Measurements from ENCODE around the gene FLNA. TPM values are rescaled to one million over a fixed set of nuclear protein-coding genes. Genes with fewer than 3 reads are reported as not detected.
A peak's percentile ranks its signal among the peaks of the same experiment; 100 is the strongest.
"Not testable (repeated sequence)": the region's sequence is repeated elsewhere in the genome, so short reads cannot be mapped to it uniquely, and the experiment has no call there.

FLNA gene
- 76.6 TPM for total RNA-seq

DNA sequence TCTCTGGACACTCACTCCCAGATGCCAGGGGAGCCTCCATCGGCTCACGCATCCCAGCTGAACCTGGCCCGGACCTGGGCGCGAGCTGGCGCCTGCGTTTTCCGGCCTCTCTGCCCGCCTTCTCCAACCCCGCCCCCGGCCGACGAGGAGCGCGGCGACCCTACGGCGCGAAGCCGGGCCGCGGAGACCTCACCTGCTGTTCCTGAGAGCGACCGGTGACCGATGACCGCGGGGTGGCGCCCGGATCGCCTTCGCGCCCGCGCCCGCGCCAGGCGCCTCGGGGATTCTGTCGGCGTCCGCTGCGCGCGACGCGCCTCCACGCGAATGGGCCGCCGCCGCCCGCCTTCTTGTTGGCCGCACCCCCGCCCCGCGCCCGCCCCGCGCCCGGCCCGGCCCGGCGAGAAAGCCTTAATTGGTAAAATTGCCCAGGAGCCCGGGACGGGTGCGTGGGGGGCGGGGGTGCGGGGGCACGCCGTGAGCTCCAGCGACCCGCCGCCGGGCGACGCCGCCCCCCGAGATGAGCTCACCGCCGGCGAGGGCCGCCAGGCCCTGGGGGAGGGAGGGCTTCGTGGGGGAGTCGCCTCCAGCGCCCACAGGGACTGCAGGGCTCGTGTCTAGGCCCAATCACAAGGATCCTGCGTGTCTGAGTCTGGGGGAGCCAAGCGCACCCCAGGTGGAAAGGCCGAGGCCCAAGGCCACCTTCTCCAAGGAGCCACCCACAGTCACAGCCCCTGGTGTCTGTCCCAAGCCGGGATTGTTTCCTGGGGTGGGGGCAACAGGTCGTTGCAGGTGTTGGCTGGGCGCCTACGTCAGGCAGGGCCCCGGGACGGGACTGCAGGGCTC lies at the start of gene FLNA:
FLNA (minus strand) TSS at position 322 of the 843 bp plus-strand sequence. CDS start 3,389 bp downstream, outside the sequence.
- DNase-seq (ENCODE audit: low spot score) (no peak), ATAC-seq (no peak)

GRCh38 chrX:154420402-154420756 lies 45.9 kb upstream of the FLNA start:
- DNase-seq (ENCODE audit: low spot score) (no peak), ATAC-seq (no peak)

DNA sequence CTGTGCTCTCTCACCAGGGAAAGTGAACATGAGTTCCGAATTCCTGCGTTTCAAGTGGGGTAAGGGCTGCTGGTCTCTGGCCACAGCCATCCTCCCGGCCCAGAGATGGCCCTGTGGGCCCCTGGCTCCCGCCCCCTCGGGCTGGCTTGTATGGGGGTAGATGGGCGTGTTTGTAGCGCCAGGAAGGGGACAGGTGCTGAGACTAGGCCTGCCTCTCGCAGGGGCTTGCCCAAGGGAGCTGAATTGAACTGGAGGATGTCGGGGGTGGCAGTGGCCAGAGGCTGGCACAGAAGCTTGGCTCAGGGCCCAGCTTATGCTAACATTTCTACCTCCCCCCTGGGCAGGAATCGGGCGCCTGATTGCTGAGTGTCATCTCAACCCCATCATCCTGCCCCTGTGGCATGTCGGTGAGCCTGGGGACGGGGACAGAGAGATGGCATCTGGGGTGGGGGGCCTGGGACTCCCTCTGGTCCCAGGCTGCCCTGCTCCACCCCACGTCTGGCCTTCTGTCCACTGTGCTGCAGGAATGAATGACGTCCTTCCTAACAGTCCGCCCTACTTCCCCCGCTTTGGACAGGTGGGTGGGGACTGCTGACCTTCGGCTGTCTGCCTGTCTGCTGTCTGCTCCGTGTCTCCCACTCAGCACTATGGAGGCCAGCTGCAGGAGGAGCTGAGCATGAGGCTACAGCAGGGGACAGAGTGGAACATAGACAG lies 45.4 kb upstream of the FLNA start:
- ATAC-seq, result peak; percentile 33
- no peak for DNase-seq (ENCODE audit: low spot score)

GRCh38 chrX:154419189-154419588 lies 44.8 kb upstream of the FLNA start:
- ATAC-seq, result no peak

GRCh38 chrX:154417157-154417556 lies 42.7 kb upstream of the FLNA start:
- no peak for ATAC-seq
- no peak for DNase-seq (ENCODE audit: low spot score)

More at GRCh38 chrX:154419189-154419588, 44.8 kb upstream of the FLNA start:
- no peak for DNase-seq (ENCODE audit: low spot score)

DNA sequence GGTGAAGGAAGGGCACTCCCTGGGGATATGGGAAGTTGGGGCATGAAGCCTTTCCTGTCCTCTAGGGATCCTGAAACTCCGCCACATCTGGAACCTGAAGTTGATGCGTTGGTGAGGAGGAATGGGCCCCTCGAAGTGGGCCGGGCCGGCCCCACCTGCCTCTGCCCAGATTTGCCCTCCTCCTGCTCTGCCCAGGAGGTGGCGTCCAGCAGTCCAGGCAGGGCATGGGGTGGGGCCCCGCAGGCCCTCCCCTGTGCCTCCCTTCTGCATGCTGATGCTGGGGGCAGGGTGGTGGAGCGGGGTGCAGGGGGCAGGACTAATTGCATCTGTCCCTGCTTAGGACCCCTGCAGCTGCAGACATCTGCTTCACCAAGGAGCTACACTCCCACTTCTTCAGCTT lies 38.7 kb upstream of the FLNA start:
- no peak for ATAC-seq
- DNase-seq (ENCODE audit: low spot score), result no peak

DNA sequence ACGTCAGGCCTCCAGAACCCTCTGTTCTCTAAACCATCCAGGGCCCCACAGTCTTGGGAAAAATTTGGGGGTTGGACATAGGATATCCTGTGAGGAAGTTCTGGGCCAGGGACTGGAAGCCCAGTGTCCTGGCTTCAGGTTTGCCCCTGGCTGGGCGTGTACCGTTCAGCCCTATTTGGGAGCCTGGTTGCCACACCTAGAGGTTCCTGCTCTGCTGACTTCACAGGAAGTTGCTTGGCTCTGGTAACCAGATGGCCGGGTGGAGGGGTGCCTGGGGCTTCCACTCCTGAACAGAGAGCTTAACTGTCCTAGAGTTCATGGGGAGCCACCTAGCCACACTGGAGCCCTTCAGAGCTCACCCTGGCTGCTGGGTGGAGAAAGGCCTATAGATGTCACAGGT lies 38.0 kb upstream of the FLNA start:
- ATAC-seq (no peak), DNase-seq (ENCODE audit: low spot score) (no peak)

DNA sequence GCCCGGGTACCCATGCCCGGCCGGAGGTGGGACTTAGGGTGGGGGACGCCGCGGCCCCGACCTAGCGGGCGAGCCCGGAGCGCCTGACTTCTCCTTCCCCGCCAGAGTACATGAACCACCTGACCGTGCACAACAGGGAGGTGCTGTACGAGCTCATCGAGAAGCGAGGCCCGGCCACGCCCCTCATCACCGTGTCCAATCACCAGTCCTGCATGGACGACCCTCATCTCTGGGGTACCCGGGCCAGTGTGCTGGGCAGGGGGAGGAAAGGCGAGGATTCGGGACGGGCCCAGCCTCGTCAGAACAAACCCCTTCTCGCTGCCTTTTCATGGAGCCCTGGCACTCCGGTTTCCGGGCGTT lies 37.5 kb upstream of the FLNA start:
- ATAC-seq (peak; percentile 89), DNase-seq (ENCODE audit: low spot score) (peak; percentile 68)

GRCh38 chrX:154409222-154409871 lies 34.9 kb upstream of the FLNA start, which contains the start of gene DNASE1L1:
TSS of gene DNASE1L1 (minus strand) at chrX:154409254. CDS start at chrX:154405568, 3,686 bp downstream.
- peak; percentile 36 for ATAC-seq
- DNase-seq (ENCODE audit: low spot score), result peak; percentile 60

- ATAC-seq, result no peak
- DNase-seq (ENCODE audit: low spot score), result no peak
Measured at GRCh38 chrX:154408659-154409221, 34.3 kb upstream of the FLNA start.

- DNase-seq (ENCODE audit: low spot score) (no peak), ATAC-seq (no peak)
Measured at GRCh38 chrX:154404625-154405192, 30.3 kb upstream of the FLNA start.

- ATAC-seq, result no peak
- no peak for DNase-seq (ENCODE audit: low spot score)
Measured at GRCh38 chrX:154403858-154404257, 29.4 kb upstream of the FLNA start.

- ATAC-seq (no peak), DNase-seq (ENCODE audit: low spot score) (no peak)
Measured at GRCh38 chrX:154403192-154403591, 28.8 kb upstream of the FLNA start.

- DNase-seq (ENCODE audit: low spot score) (no peak), ATAC-seq (no peak)
Measured at GRCh38 chrX:154402622-154403127, 28.2 kb upstream of the FLNA start.

DNA sequence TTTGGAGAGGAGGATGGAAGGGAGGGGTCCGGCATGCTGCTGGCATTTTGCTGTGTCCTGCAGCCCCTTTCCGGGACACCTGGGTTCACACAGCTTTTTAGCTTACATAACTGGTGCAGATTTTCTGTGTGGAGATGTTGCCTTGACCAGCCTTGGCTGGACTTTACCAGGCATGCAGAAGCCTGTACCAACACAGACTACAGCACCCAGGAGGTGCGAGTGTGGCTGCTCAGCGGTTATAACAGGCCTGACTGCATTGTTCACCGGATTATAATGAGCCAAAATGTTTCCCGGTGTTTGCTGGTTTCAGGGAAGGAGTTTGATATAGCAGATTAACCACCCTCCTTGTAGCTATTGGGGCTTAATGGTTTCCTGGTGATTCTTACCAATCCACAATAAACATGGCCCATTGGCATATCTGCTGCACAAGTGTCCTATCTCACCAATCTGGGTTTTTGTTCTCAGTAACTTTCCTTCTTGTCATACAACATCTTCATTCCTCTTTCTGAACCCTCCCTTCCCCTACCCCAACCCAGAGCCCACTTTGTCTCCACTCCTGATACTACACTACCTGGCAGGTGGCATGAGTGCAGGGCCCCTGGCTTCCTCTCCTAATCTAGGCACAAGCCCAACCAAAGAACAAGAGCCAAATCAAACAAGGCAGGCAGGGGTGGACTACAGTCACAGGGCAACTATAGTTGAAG lies 27.6 kb upstream of the FLNA start:
- DNase-seq (ENCODE audit: low spot score) (no peak), ATAC-seq (peak; percentile 23)

DNA sequence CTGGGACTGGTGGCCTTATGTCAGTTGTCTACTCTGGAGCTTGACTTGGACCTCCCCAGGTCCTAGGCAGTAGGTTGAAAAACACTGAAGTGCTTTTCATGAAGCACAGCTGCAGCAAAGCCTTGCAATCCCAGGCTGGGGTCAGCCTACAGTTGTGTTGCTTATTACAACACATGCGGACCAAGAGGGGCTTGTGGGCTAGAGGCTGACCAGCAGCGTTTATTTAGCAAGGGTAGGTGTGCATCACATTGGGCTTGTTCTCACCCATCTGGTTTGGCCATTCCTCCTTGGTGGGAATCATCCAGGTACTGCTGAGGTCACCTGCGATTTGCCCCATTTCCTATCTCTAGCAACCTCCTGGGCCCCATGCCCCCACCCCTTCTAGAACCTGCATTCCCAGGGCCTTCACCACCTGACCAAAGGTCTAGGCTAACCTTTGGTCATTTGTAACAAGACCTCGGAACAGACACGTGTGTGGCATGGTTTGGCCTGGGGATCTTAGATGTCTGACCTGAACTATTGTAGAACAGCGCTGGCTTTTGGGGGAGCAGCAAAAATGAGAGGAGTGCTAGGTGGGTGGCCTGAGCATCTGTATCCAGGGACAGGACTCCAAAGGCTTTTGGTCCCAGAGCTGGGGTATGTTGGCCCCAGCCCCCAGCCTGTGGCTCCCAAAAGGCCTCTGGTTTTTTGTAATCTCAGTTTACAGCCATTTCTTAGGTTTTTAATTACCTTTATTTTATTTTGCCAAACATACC lies 26.8 kb upstream of the FLNA start:
- DNase-seq (ENCODE audit: low spot score) (peak; percentile 67), ATAC-seq (peak; percentile 33)

- not testable (repeated sequence) for DNase-seq (ENCODE audit: low spot score); ATAC-seq
Measured at GRCh38 chrX:154400369-154400817, 26.0 kb upstream of the FLNA start.

DNA sequence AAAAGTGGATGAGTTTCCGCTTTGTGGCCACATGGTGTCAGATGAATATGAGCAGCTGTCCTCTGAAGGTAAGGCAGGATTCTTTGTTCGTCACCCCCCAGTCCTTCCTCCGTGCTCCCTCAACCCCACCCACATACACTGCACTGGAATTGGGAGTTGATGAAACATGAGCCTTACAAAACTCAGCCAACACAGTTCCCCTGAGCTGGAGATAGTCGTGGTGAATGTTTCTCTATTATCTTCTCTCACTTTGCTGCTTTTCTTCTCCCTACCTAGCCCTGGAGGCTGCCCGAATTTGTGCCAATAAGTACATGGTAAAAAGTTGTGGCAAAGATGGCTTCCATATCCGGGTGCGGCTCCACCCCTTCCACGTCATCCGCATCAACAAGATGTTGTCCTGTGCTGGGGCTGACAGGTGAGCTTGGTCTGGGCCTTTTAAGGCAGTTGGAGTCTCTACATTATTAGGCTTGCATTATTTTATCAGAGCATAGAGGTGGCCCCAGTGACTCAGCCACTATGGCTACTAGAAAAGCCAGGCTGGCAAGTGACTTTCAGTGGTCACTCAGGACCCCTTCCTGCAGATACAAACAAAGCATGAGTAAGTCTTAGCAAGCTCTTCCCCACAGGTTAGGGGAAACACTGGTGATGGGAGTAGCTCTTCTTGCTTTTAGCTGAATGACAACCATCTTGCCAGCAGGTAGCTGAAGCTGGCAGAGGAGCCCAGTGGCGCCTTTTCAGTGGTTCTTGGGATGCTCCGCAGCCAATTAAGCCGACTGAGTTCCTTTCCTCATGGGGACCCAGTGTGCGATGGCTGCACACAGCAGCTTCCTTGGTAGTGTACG lies 25.3 kb upstream of the FLNA start:
- ATAC-seq (no peak), DNase-seq (ENCODE audit: low spot score) (no peak)
